OCI-LY7 (cell line): ENCODE measurements around the gene RPS6KA2. TPM values are rescaled to one million over a fixed set of nuclear protein-coding genes. Genes with fewer than 3 reads are reported as not detected.

ENCODE experiments used
- BruUV-seq: library from RNA; stranded (reverse); fragments of 400-500 nt; replicated peaks from 2 replicates; lab custom pipeline; 2021; lab: Mats Ljungman, UMichigan
- CTCF ChIA-PET: fragments of 300-600 bp; sonication (Branson Sonifier 250); formaldehyde crosslinking; loops from one replicate; lab custom pipeline; 2022; ENCODE audit warnings: antibody characterized with exemption; ENCODE audit not compliant: unreplicated experiment; lab: Charles Lee
- POLR2A ChIA-PET: fragments of 300-600 bp; sonication (Branson Sonifier 250); formaldehyde crosslinking; loops from one replicate; lab custom pipeline; 2022; ENCODE audit warnings: antibody characterized with exemption; lab: Charles Lee
- DNase-seq: peaks from one replicate; pipeline ENCODE4 v3.0.0-alpha.2; 2015; ENCODE audit warnings: low spot score
- H2AFZ ChIP-seq: fragments of 200-600 bp; sonication (generic), shearing (Covaris generic); 2 replicates; pipeline ENCODE4 v1.6.1; 2014; ENCODE audit warnings: mild to moderate bottlenecking, antibody characterized with exemption, low read length, moderate library complexity
- H3K27ac ChIP-seq: fragments of 200-600 bp; sonication (generic); 2 replicates; pipeline ENCODE4 v1.5.1; 2014; ENCODE audit warnings: mixed run types, low read depth, mild to moderate bottlenecking, moderate library complexity, low read length, inconsistent platforms; ENCODE audit not compliant: poor library complexity, severe bottlenecking
- H3K36me3 ChIP-seq: fragments of 200-600 bp; sonication (generic); 2 replicates; pipeline ENCODE4 v1.6.1; 2014; ENCODE audit warnings: mild to moderate bottlenecking, antibody characterized with exemption, low read length, moderate library complexity, mixed read lengths; ENCODE audit not compliant: insufficient read depth
- H3K4me1 ChIP-seq: fragments of 200-600 bp; sonication (generic); 2 replicates; pipeline ENCODE4 v1.5.1; 2014; ENCODE audit warnings: mild to moderate bottlenecking, low read length; ENCODE audit not compliant: insufficient read depth, poor library complexity, severe bottlenecking
- H3K4me2 ChIP-seq: fragments of 200-600 bp; sonication (generic); 2 replicates; pipeline ENCODE4 v1.6.1; 2014; ENCODE audit warnings: mild to moderate bottlenecking, low read length
- H3K4me3 ChIP-seq: fragments of 200-600 bp; sonication (generic); 2 replicates; pipeline ENCODE4 v1.5.1; 2014; ENCODE audit warnings: mild to moderate bottlenecking, low read depth, low read length; ENCODE audit not compliant: poor library complexity, severe bottlenecking
- H3K79me2 ChIP-seq: fragments of 200-600 bp; sonication (generic); 2 replicates; pipeline ENCODE4 v1.6.1; 2016; ENCODE audit warnings: low read depth, mild to moderate bottlenecking, low read length, moderate library complexity, mixed read lengths; ENCODE audit not compliant: insufficient read depth
- H3K9me2 ChIP-seq: fragments of 200-600 bp; sonication (generic); 2 replicates; pipeline ENCODE4 v1.6.1; 2016; ENCODE audit warnings: mild to moderate bottlenecking, low read length, mixed read lengths; ENCODE audit not compliant: insufficient read depth
- H3K9me3 ChIP-seq: fragments of 200-600 bp; sonication (generic); 2 replicates; pipeline ENCODE4 v1.6.1; 2014; ENCODE audit warnings: mild to moderate bottlenecking, mixed run types, low read length, mixed read lengths
- H4K20me1 ChIP-seq: fragments of 200-600 bp; sonication (generic); 2 replicates; pipeline ENCODE4 v1.6.1; 2014; ENCODE audit warnings: mild to moderate bottlenecking, antibody characterized with exemption, low read length, moderate library complexity, mixed read lengths; ENCODE audit not compliant: insufficient read depth
- CTCF ChIP-seq: fragments of 200-600 bp; sonication (generic); conservative IDR thresholded peaks from 2 replicates; pipeline ENCODE4 v1.5.1; 2014; ENCODE audit warnings: mild to moderate bottlenecking, antibody characterized with exemption, low read length, moderate library complexity, mixed read lengths
- EZH2phosphoT487 ChIP-seq: fragments of 200-600 bp; sonication (generic); IDR thresholded peaks from 2 replicates; pipeline ENCODE4 v1.6.1; 2018; ENCODE audit warnings: low read depth, borderline replicate concordance, mild to moderate bottlenecking, mixed run types, antibody characterized with exemption, low read length, moderate library complexity, mixed read lengths
- intact Hi-C: fragments of 100-400 bp; cut with micrococcal nuclease; formaldehyde crosslinking; loops from one replicate; pipeline ENCODE4 v1.10.0; 2022; ENCODE audit not compliant: unreplicated experiment
- total RNA-seq, 2 experiments: library from RNA; depleted of rRNA in 1 of 2; stranded (reverse); fragments of >200 nt in 1 of 2; shearing (Covaris generic) in 1 of 2; gene quantifications; 2 replicates each; pipeline ENCODE4 v1.2.3, GENCODE V29; 2014 to 2022

RPS6KA2 gene
- total RNA-seq, 2 experiments from 2014 or later = 0.69 to 1.9 TPM

DNA sequence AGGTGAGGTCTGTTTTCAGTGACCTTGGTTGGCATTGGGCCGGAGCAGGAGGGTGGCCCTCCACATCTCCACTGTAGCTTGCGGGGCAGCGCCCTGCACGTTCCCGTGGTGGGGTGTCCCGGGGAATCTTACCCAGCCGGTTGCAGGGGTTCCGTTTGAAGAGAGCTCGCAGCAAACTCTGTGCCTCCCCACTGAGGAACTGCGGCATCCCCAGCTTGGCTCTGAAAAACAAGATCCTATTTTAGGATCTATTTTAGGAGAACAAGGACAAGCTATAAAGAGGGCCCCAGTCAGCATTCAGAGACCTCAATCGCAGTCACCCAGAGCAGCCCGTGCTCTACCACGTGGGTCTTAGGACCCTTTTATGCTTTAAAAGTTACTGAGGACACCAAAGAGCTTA is 138.3 kb downstream of the RPS6KA2 start:
- H3K79me2 ChIP-seq = no peaks in the 10 kb centered on the region
- H3K9me2 ChIP-seq = no peaks in the 10 kb centered on the region
- H3K4me2 ChIP-seq = no peak overlapping the region
- H4K20me1 ChIP-seq = no peaks in the 10 kb centered on the region
- H2AFZ ChIP-seq = no peak overlapping the region
- H3K36me3 ChIP-seq = no peaks in the 10 kb centered on the region
- ChIA-PET POLR2A (interaction anchor here (1.1 kb wide), 1 partner anchor 12 kb away, joined by 3 read pairs; no protein-coding TSS in a partner anchor), CTCF (no interaction called here)
- BruUV-seq = no TSS peak
- H3K4me1 ChIP-seq = no peaks in the 10 kb centered on the region
- no peak overlapping the region for H3K4me3 ChIP-seq
- no peaks in the 10 kb centered on the region for H3K9me3 ChIP-seq
- TF ChIP-seq EZH2phosphoT487 = no peak
- no peak for TF ChIP-seq CTCF
- no peak overlapping the region for H3K27ac ChIP-seq
- no peak for DNase-seq
- intact Hi-C loops = no loop called here

DNA sequence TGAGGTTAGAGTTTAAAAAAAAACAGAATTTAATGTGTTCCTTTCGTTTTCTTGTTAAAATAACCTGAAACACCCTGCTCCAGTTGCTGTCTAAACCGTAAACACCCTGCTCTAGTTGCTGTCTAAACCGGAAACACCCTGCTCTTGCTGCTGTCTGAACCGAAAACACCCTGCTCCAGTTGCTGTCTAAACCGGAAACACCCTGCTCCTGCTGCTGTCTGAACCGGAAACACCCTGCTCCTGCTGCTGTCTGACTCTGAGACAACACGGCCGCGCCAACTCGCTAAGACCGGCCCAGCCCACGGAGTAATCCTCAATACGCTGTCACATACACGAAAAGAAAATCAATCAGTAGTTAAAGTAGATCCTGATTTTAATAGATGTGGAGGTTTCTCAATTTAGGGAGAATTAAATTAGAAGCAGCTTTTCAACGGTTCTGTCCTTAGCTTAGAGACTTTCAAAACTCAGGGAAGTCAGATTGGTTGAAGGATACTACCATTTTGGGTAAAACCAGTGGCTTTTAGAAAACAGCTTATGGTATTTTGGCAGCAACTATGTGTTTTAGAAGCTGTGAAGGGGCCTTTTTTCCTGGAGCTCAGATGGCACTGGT is 138.9 kb downstream of the RPS6KA2 start:
- TF ChIP-seq EZH2phosphoT487 (no peak), CTCF (no peak)
- Histone ChIP-seq H4K20me1 (no peaks in the 10 kb centered on the region), H3K36me3 (no peaks in the 10 kb centered on the region), H3K9me2 (no peaks in the 10 kb centered on the region), H3K79me2 (no peaks in the 10 kb centered on the region), H3K4me1 (no peaks in the 10 kb centered on the region), H3K4me3 (no peak overlapping the region), H3K9me3 (no peaks in the 10 kb centered on the region), H3K4me2 (no peak overlapping the region), H2AFZ (no peak overlapping the region), H3K27ac (no peak overlapping the region)
- ChIA-PET CTCF (no interaction called here), POLR2A (interaction anchor here (0.6 to 1.1 kb wide), 2 partner anchors 11 to 87 kb away, joined by 3 read pairs; no protein-coding TSS in a partner anchor)
- intact Hi-C loops = no loop called here
- no TSS peak for BruUV-seq
- no peak for DNase-seq

GRCh38 chr6:166487148-166487547 is 139.9 kb downstream of the RPS6KA2 start:
- H3K36me3 ChIP-seq = no peaks in the 10 kb centered on the region
- no peaks in the 10 kb centered on the region for H4K20me1 ChIP-seq
- no peak overlapping the region for H3K4me2 ChIP-seq
- intact Hi-C loops = no loop called here
- no peak overlapping the region for H2AFZ ChIP-seq
- POLR2A ChIA-PET = no interaction called here
- CTCF ChIA-PET = no interaction called here
- TF ChIP-seq CTCF (no peak), EZH2phosphoT487 (no peak)
- no peak overlapping the region for H3K4me3 ChIP-seq
- no peaks in the 10 kb centered on the region for H3K4me1 ChIP-seq
- no peaks in the 10 kb centered on the region for H3K9me3 ChIP-seq
- no peak for DNase-seq
- BruUV-seq = no TSS peak
- H3K27ac ChIP-seq = no peak overlapping the region
- H3K9me2 ChIP-seq = no peaks in the 10 kb centered on the region
- no peaks in the 10 kb centered on the region for H3K79me2 ChIP-seq
